ENCODE results near the gene SHD. TPM values are rescaled to one million over a fixed set of nuclear protein-coding genes. Genes with fewer than 3 reads are reported as not detected.
"Not testable (repeated sequence)": the region's sequence is repeated elsewhere in the genome, so short reads cannot be mapped to it uniquely, and the experiment has no call there.

Gene SHD
- total RNA-seq, 1 experiment from 2014 or later, result 0.42 TPM

GRCh38 chr19:4260613-4261191, 18.4 kb upstream of the SHD start:
- in situ Hi-C loops (cut with HindIII; ENCODE audit: low pct_unique_long_range_greater_than_20kb, low sequenced_read_pairs), result no loop called here
- DNase-seq (ENCODE audit: low read depth, low spot score), result no peak

- in situ Hi-C loops (cut with HindIII; ENCODE audit: low pct_unique_long_range_greater_than_20kb, low sequenced_read_pairs), result no loop called here
- DNase-seq (ENCODE audit: low read depth, low spot score), result no peak
Measured at GRCh38 chr19:4264812-4265211, 14.3 kb upstream of the SHD start.

- no peak for DNase-seq (ENCODE audit: low read depth, low spot score)
- in situ Hi-C loops (cut with HindIII; ENCODE audit: low pct_unique_long_range_greater_than_20kb, low sequenced_read_pairs), result no loop called here
Measured at GRCh38 chr19:4266253-4267000, 12.6 kb upstream of the SHD start.

GRCh38 chr19:4267101-4267900, 11.8 kb upstream of the SHD start:
- peak; percentile 83 for DNase-seq (ENCODE audit: low read depth, low spot score)
- in situ Hi-C loops (cut with HindIII; ENCODE audit: low pct_unique_long_range_greater_than_20kb, low sequenced_read_pairs), result no loop called here

- DNase-seq (ENCODE audit: low read depth, low spot score), result no peak
- in situ Hi-C loops (cut with HindIII; ENCODE audit: low pct_unique_long_range_greater_than_20kb, low sequenced_read_pairs), result no loop called here
Measured at GRCh38 chr19:4267901-4268815, 10.9 kb upstream of the SHD start.

GRCh38 chr19:4268816-4269430, 10.1 kb upstream of the SHD start:
- no peak for DNase-seq (ENCODE audit: low read depth, low spot score)
- in situ Hi-C loops (cut with HindIII; ENCODE audit: low pct_unique_long_range_greater_than_20kb, low sequenced_read_pairs), result no loop called here

- DNase-seq (ENCODE audit: low read depth, low spot score), result no peak
- in situ Hi-C loops (cut with HindIII; ENCODE audit: low pct_unique_long_range_greater_than_20kb, low sequenced_read_pairs), result no loop called here
Measured at GRCh38 chr19:4272894-4273293, 6.2 kb upstream of the SHD start.

- DNase-seq (ENCODE audit: low read depth, low spot score); in situ Hi-C loops (cut with HindIII; ENCODE audit: low pct_unique_long_range_greater_than_20kb, low sequenced_read_pairs): not testable (repeated sequence)
Measured at GRCh38 chr19:4274321-4274686, 4.8 kb upstream of the SHD start.

- in situ Hi-C loops (cut with HindIII; ENCODE audit: low pct_unique_long_range_greater_than_20kb, low sequenced_read_pairs), result no loop called here
- no peak for DNase-seq (ENCODE audit: low read depth, low spot score)
Measured at GRCh38 chr19:4277191-4277696, 1.8 kb upstream of the SHD start.

GRCh38 chr19:4278010-4278409, 1.1 kb upstream of the SHD start:
- DNase-seq (ENCODE audit: low read depth, low spot score), result no peak
- in situ Hi-C loops (cut with HindIII; ENCODE audit: low pct_unique_long_range_greater_than_20kb, low sequenced_read_pairs), result no loop called here

- in situ Hi-C loops (cut with HindIII; ENCODE audit: low pct_unique_long_range_greater_than_20kb, low sequenced_read_pairs), result no loop called here
- DNase-seq (ENCODE audit: low read depth, low spot score), result no peak
Measured at GRCh38 chr19:4279267-4279529, 132 bp downstream of the SHD start.

GRCh38 chr19:4279530-4280422, 710 bp downstream of the SHD start:
- no peak for DNase-seq (ENCODE audit: low read depth, low spot score)
- in situ Hi-C loops (cut with HindIII; ENCODE audit: low pct_unique_long_range_greater_than_20kb, low sequenced_read_pairs), result no loop called here

GRCh38 chr19:4284176-4284958, 5.3 kb downstream of the SHD start:
- in situ Hi-C loops (cut with HindIII; ENCODE audit: low pct_unique_long_range_greater_than_20kb, low sequenced_read_pairs), result no loop called here
- DNase-seq (ENCODE audit: low read depth, low spot score), result peak; percentile 65

GRCh38 chr19:4284974-4285373, 5.9 kb downstream of the SHD start:
- in situ Hi-C loops (cut with HindIII; ENCODE audit: low pct_unique_long_range_greater_than_20kb, low sequenced_read_pairs), result no loop called here
- DNase-seq (ENCODE audit: low read depth, low spot score), result no peak

- DNase-seq (ENCODE audit: low read depth, low spot score); in situ Hi-C loops (cut with HindIII; ENCODE audit: low pct_unique_long_range_greater_than_20kb, low sequenced_read_pairs): not testable (repeated sequence)
Measured at GRCh38 chr19:4286141-4286540, 7.1 kb downstream of the SHD start.
